Measurements from ENCODE around the gene MRPL4. TPM values are rescaled to one million over a fixed set of nuclear protein-coding genes. Genes with fewer than 3 reads are reported as not detected.
A peak's percentile ranks its signal among the peaks of the same experiment; 100 is the strongest.

MRPL4 gene
- total RNA-seq, 1 experiment from 2014 or later = 112 TPM

GRCh38 chr19:10271543-10272086, 19.6 kb downstream of the MRPL4 start:
- TF ChIP-seq KAT7 (CRISPR knock-in tag; IDR thresholded peaks at IDR 0.05; ENCODE audit: borderline replicate concordance) (no peak), ESRRA (CRISPR knock-in tag; IDR thresholded peaks at IDR 0.05; ENCODE audit: borderline replicate concordance) (no peak), TCF7 (CRISPR knock-in tag; IDR thresholded peaks at IDR 0.05; ENCODE audit: low read depth) (no peak), ETV6 (CRISPR knock-in tag; IDR thresholded peaks at IDR 0.05) (no peak), E2F5 (CRISPR knock-in tag; IDR thresholded peaks at IDR 0.05) (no peak), HMGA2 (CRISPR knock-in tag; IDR thresholded peaks at IDR 0.05) (no peak), IRF1 (CRISPR knock-in tag; IDR thresholded peaks at IDR 0.05) (no peak), JAZF1 (CRISPR knock-in tag; IDR thresholded peaks at IDR 0.05) (no peak), AFF4 (CRISPR knock-in tag; IDR thresholded peaks at IDR 0.05; ENCODE audit: borderline replicate concordance) (no peak), ATF2 (CRISPR knock-in tag; IDR thresholded peaks at IDR 0.05; ENCODE audit: borderline replicate concordance, low read depth) (no peak), MYBL2 (CRISPR knock-in tag; IDR thresholded peaks at IDR 0.05) (no peak), ARID4B (CRISPR knock-in tag; IDR thresholded peaks at IDR 0.05; ENCODE audit: borderline replicate concordance) (no peak)
- Mint-ChIP-seq H3K4me3 (peak overlapping the region; percentile 68), H3K27ac (no peak overlapping the region), H3K36me3 (no peaks in the 10 kb centered on the region), H3K9me3 (no peaks in the 10 kb centered on the region), H3K4me1 (0 out of 2 replicates have a peak, but pooled peaks cover 4% of the 10 kb centered on the region), H3K27me3 (ENCODE audit: low read depth) (peaks cover 49% of the 10 kb centered on the region)
- DNase-seq (ENCODE audit: low spot score) (no peak), ATAC-seq (no peak)
- CTCF ChIA-PET = interaction anchor here (0.8 to 6.1 kb wide), 28 partner anchors 8 to 587 kb away, joined by 3 to 180 read pairs (median 7); partner anchors contain the start of genes CDC37, DNM2, DNMT1 and FDX2
- POLR2A ChIA-PET = interaction anchor here (0.6 to 2.5 kb wide), 9 partner anchors 13 to 117 kb away, joined by 3 to 12 read pairs (median 8); partner anchors contain the start of genes ICAM4, ICAM5 and TYK2

- Mint-ChIP-seq H3K9me3 (no peaks in the 10 kb centered on the region), H3K27ac (no peak overlapping the region), H3K27me3 (ENCODE audit: low read depth) (peaks cover 40% of the 10 kb centered on the region), H3K4me1 (0 out of 2 replicates have a peak, but pooled peaks cover 4% of the 10 kb centered on the region), H3K4me3 (no peak overlapping the region), H3K36me3 (no peaks in the 10 kb centered on the region)
- no peak for TF ChIP-seq CDX4 (CRISPR knock-in tag; IDR thresholded peaks at IDR 0.05; ENCODE audit: borderline replicate concordance)
- POLR2A ChIA-PET = no interaction called here
- ATAC-seq (no peak), DNase-seq (ENCODE audit: low spot score) (no peak)
- CTCF ChIA-PET = interaction anchor here (1.4 to 5.5 kb wide), 2 partner anchors 15 to 114 kb away, joined by 6 to 180 read pairs; partner anchors contain the start of genes ICAM4 and ICAM5
Observed at GRCh38 chr19:10274589-10274988, 22.6 kb downstream of the MRPL4 start.

Measured in WTC11 (cell line).